ENCODE results near the gene RAP1A.
"Not testable (repeated sequence)": the region's sequence is repeated elsewhere in the genome, so short reads cannot be mapped to it uniquely, and the experiment has no call there.

RAP1A gene

DNA sequence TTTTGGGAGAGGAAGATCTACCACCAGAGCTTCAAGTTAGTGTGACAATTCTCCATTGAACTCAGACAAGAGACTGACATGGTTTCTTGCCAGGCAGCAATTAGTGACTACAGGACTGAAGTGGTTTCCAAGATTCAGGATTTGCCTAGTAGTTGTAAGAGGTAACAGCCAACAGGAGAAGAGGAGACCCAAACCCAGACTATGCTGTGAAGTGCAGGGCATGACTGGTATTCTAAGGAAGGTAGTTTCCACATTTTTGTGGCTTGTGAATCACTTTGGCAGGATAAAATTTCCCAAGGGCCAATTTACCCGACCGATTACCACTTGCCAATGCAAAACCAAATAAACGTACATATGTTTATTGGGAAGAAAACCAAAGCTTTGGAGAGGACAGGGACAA, 14.7 kb upstream of the RAP1A start:
- ATAC-seq (ENCODE audit: low read depth) = no peak
- no peaks in the 10 kb centered on the region for H3K27me3 Mint-ChIP-seq
- no peaks in the 10 kb centered on the region for H3K9me3 Mint-ChIP-seq
- H3K4me3 Mint-ChIP-seq = no peak overlapping the region
- no peaks in the 10 kb centered on the region for H3K36me3 Mint-ChIP-seq
- H3K27ac Mint-ChIP-seq = peak overlapping the region; percentile 69
- H3K4me1 Mint-ChIP-seq = peaks cover 49% of the 10 kb centered on the region
- no peak for DNase-seq (ENCODE audit: low spot score in 2 of 2)

DNA sequence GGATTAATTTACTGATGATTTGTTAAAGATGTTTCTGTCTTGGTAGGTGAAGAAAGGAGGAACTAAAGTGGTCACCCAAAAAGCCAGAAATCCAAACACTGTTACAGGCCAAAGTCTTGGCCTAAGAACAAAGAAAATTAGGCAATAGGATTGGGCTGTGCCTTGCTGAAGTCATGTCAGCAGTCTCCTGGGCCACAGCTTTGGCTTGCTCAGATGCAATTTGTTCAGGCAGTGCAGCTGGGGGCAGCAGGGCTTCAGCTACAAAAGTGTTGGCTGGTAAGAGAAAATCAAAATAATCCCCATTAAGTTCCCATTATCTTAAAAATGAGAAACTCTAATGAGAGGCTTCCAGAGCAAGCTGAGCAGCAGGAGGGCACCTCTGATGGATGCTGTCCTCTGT, 14.0 kb upstream of the RAP1A start:
- Mint-ChIP-seq H3K27ac (no peak overlapping the region), H3K4me1 (peaks cover 42% of the 10 kb centered on the region), H3K9me3 (no peaks in the 10 kb centered on the region), H3K4me3 (no peak overlapping the region), H3K27me3 (no peaks in the 10 kb centered on the region), H3K36me3 (no peaks in the 10 kb centered on the region)
- ATAC-seq (ENCODE audit: low read depth) (no peak), DNase-seq (ENCODE audit: low spot score in 2 of 2) (no peak)

DNA sequence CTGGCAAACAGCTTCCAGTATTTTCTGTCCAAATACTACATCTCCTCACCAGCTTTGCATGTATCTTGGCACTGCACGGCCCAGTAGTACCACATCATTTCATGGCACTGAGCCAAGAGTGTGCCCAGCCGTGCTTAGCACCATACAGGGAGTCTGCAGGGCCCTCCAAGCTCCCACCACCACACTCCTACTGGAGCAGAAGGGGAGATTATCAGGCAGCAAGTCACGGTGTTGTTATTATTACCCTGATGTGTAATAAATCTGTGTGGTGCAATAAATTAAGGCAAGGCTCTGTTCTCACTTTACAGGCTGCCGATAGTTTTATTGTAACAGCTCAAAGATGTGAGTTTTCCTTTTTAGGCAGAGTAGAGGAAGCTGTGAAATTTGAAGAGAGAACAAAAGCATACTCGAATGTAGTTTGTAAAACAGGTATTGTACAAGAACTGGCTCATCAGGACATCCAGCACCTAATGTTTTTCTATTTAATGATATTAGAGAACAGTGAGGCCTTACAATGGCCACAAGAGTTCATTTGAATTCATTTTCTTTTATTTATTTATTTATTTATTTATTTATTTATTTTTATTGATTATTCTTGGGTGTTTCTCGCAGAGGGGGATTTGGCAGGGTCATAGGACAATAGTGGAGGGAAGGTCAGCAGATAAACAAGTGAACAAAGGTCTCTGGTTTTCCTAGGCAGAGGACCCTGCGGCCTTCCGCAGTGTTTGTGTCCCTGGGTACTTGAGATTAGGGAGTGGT, 13.0 kb upstream of the RAP1A start:
- not testable (repeated sequence) for H3K4me3 Mint-ChIP-seq; H3K27ac Mint-ChIP-seq; DNase-seq (ENCODE audit: low spot score in 2 of 2); H3K36me3 Mint-ChIP-seq; H3K27me3 Mint-ChIP-seq; H3K9me3 Mint-ChIP-seq
- peak; percentile 47 for ATAC-seq (ENCODE audit: low read depth)
- peaks cover 35% of the 10 kb centered on the region for H3K4me1 Mint-ChIP-seq

DNA sequence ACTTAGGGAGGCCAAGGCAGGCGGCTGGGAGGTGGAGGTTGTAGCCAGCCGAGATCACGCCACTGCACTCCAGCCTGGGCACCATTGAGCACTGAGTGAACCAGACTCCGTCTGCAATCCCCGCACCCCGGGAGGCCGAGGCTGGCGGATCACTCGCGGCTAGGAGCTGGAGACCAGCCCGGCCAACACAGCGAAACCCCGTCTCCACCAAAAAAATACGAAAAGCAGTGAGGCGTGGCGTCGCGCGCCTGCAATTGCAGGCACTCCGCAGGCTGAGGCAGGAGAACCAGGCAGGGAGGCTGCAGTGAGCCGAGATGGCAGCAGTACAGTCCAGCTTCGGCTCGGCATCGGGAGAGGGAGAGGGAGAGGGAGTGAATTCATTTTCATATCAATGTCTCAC, 11.1 kb upstream of the RAP1A start:
- H3K27ac Mint-ChIP-seq, H3K27me3 Mint-ChIP-seq: not testable (repeated sequence)
- H3K4me1 Mint-ChIP-seq = peaks cover 20% of the 10 kb centered on the region

DNA sequence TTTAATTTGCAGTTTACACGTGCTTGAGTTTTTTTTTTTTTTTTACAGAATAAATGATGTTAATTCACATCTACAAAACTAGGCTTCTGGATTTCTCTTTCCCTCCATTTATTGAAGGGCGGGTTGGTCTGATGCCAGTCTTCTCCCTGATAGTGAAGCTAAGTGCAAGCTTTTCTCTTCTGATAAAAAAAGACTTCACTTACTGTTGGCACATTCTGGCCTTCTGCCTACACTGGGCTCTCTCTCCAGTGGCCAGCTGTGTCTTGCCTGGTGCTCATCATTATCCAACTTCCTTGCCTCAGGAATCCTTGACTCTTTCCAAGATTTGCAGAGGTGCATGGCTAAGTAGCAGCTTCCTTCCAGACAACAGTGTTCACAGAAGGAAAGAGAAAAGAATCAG, 7.6 kb upstream of the RAP1A start:
- Mint-ChIP-seq H3K9me3 (no peaks in the 10 kb centered on the region), H3K4me1 (peaks cover 17% of the 10 kb centered on the region), H3K36me3 (no peaks in the 10 kb centered on the region), H3K27ac (no peak overlapping the region), H3K4me3 (no peak overlapping the region), H3K27me3 (no peaks in the 10 kb centered on the region)
- ATAC-seq (ENCODE audit: low read depth) (no peak), DNase-seq (ENCODE audit: low spot score in 2 of 2) (no peak)

More for the DNA sequence above, 11.1 kb upstream of the RAP1A start:
- not testable (repeated sequence) for H3K9me3 Mint-ChIP-seq; ATAC-seq (ENCODE audit: low read depth); H3K36me3 Mint-ChIP-seq; H3K4me3 Mint-ChIP-seq; DNase-seq (ENCODE audit: low spot score in 2 of 2)

DNA sequence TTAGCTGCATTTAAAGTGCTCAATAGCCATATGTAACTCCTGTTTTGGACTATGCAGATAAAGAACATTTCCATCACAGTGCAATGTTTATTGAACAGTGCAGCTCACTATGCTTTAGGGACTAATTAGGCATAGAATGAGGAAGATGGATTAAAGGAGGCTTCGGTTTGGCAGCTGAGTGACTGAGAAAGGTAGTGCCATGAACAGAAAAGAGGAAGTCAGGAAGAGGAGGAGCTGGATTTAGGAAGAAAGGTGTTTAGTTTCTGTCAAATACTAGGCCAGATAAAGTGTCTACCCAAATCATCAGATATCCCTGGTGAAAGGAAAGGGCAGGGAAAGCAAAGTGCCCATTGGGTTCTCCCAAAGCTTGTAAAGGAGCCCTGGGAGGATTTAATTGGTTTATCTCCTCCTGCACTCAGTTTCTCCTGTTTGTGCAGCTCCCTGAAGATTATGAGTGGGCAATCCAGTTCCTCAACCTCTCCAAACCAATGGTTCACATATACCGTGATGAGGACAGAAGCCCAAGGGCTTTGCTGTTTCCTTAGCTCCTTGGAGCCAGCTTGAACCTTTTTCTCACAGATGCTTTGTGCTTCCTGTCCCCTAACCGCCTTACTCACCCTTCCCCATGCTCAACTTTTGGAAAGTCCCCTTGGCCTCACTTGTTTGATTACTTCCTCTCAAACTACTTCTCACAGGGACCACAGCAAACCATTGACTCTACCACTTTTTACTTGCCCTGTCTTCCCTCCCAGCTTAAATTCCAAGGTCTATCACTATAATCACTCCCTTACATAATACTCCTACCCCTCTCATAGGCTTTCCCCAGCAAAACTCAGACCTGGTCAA, 3.5 kb upstream of the RAP1A start:
- ATAC-seq (ENCODE audit: low read depth) (peak; percentile 66), DNase-seq (ENCODE audit: low spot score in 2 of 2) (peak in 1 of 2 donors; percentile 56)
- Mint-ChIP-seq H3K4me1 (peaks cover 39% of the 10 kb centered on the region), H3K4me3 (peak overlapping the region; percentile 61), H3K9me3 (no peaks in the 10 kb centered on the region), H3K27ac (peak overlapping the region; percentile 66), H3K27me3 (no peaks in the 10 kb centered on the region), H3K36me3 (no peaks in the 10 kb centered on the region)

DNA sequence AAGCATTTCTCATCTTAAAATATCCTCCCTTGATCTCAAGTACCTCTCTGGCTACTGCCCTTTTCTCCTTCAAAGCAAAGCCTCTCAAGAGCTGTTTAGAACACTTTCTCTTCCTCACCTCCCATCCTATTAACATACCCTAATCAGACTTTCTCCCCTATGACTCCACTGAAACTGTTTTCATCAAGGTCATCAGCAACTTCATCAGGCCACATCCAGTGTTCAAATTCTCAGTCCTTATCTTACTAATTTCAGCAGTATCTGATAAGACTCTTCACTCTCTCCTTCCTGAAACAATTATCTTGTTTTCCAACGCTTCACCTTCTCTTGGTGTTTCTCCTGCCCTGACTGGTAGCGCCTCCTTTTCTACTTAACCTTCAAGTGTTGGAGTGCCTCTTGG, 1.5 kb upstream of the RAP1A start:
- Mint-ChIP-seq H3K27ac (peak overlapping the region; percentile 69), H3K36me3 (peaks cover 1% of the 10 kb centered on the region), H3K4me3 (peak overlapping the region; percentile 46), H3K9me3 (no peaks in the 10 kb centered on the region), H3K4me1 (peaks cover 56% of the 10 kb centered on the region), H3K27me3 (no peaks in the 10 kb centered on the region)
- ATAC-seq (ENCODE audit: low read depth) = no peak
- DNase-seq (ENCODE audit: low spot score in 2 of 2) = no peak

DNA sequence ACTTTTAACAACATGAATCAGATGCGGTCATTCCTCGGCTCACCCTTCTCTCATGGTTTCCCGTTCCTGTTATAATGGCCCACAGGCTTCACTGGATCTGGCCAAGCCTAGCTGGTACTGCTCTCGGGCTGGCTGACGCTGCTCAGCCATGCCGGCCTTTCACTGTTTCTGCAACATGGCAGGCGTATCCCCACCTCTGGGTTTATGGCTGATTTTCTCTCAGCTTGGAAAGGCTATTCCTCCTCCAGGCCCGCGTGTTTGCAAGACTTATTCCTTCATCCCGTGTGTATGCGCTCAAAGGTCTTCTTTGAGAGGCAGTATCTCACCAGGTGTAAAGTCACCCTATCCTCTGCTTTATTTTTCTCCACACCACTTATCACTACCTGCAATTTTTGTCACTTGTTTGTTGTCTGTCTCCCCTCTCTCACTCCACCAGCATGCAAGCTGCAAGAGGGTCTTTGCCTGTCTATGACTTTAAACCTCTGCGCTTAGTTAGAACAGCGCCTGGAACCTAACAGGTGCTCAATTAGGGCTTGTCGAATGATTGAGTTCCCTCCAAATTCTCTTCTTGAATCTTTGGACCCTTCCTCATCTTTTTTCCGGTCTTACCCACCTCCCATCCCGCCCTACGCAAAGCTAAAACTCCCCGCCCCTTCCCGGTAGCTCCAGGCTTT, 491 bp upstream of the RAP1A start:
- Mint-ChIP-seq H3K36me3 (peaks cover 4% of the 10 kb centered on the region), H3K9me3 (no peaks in the 10 kb centered on the region), H3K4me3 (peak overlapping the region; percentile 80), H3K4me1 (peaks cover 63% of the 10 kb centered on the region), H3K27ac (peak overlapping the region; percentile 95), H3K27me3 (no peaks in the 10 kb centered on the region)
- no peak for ATAC-seq (ENCODE audit: low read depth)
- no peak for DNase-seq (ENCODE audit: low spot score in 2 of 2)

DNA sequence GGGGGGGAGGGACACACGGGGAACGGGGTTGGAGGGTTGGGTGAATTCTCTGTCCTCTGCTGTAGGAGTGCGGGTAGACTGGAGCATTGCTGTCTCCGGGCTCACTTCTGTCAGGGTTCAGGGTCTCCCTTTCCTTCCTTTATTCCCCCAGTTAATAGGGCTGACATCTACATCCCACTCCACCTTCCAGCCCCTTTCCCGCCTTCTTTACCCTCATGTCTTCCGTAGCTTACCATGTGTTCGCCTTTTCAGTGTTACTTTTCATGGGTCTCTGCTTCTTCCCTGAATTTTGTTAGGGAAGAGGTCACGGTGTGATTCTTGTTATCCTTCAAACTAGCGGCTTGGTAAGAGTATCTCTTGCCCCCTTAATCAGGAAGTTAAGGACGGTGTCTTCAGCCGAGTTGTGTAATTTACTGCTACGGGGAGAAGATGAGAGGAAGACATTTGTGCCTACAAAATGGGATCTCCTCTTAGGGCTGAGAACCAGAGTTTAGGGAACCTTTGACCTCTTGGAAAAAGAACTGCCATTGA, 917 bp downstream of the RAP1A start:
- DNase-seq (ENCODE audit: low spot score in 2 of 2) (no peak), ATAC-seq (ENCODE audit: low read depth) (no peak)
- Mint-ChIP-seq H3K4me3 (peak overlapping the region; percentile 99), H3K27me3 (no peaks in the 10 kb centered on the region), H3K9me3 (no peaks in the 10 kb centered on the region), H3K36me3 (peaks cover 4% of the 10 kb centered on the region), H3K27ac (peak overlapping the region; percentile 95), H3K4me1 (peaks cover 60% of the 10 kb centered on the region)

DNA sequence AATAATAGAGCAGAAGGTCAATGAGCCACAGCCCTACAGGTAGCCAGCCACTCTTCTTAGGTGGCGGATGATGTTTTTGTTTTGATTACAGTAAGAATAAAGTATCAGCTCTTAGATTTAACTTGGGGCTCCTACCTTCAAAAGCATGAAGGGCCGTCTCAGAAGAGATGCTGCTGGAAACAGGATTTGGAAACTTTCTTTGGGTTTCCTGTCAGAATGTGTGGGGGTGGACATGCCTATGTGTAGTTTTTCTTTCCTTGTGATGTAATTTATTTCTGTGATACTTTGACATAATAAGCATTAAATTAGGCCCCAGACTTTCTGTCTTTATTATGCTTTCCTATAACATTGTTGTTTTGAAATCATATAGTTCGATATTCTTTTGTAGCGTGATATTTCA, 1.5 kb downstream of the RAP1A start:
- Mint-ChIP-seq H3K27me3 (no peaks in the 10 kb centered on the region), H3K36me3 (peaks cover 4% of the 10 kb centered on the region), H3K27ac (peak overlapping the region; percentile 95), H3K9me3 (no peaks in the 10 kb centered on the region), H3K4me3 (peak overlapping the region; percentile 99), H3K4me1 (peaks cover 61% of the 10 kb centered on the region)
- ATAC-seq (ENCODE audit: low read depth) = no peak
- DNase-seq (ENCODE audit: low spot score in 2 of 2) = no peak

DNA sequence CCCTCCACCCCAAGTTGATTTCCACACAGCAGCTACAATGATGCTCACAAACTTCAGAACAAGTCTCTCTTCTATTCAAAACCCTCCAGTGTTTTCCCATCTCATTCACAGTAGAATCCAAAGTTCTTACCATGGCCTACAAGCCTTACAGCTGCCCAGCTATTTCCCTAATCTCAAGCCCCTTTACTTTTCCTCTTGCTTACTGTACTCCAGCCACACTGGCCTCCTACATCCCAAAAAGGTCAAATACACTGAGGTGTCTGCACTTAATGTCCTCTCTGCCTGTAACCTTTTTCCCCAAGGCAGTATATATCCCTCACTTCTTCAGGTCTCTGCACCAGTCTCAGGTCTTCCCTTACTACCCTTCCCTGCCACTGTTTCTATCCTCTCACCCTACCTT, 2.6 kb downstream of the RAP1A start:
- H3K9me3 Mint-ChIP-seq = no peaks in the 10 kb centered on the region
- H3K4me3 Mint-ChIP-seq = peak overlapping the region; percentile 99
- peaks cover 4% of the 10 kb centered on the region for H3K36me3 Mint-ChIP-seq
- DNase-seq (ENCODE audit: low spot score in 2 of 2) (no peak), ATAC-seq (ENCODE audit: low read depth) (no peak)
- H3K4me1 Mint-ChIP-seq = peaks cover 56% of the 10 kb centered on the region
- H3K27me3 Mint-ChIP-seq = no peaks in the 10 kb centered on the region
- H3K27ac Mint-ChIP-seq = peak overlapping the region; percentile 95

DNA sequence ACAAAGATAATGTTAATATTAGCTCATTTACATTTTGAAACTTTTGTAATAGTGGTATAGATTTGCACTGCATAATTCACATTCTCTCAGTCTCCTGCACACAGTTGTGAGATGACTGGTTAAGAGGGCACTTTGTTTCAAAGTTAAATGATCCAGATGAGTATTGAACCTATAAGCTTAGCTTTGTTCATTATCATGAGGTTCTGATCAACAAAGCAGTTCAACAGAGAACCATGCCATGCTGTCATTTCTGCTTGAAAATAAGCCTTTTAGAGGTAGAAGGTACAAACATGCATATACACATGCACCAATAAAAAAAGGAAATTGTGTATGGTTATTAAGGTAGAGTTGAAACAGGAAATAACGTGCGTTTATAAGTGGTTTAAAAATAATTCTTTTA, 4.8 kb downstream of the RAP1A start:
- Mint-ChIP-seq H3K27ac (peak overlapping the region; percentile 60), H3K4me1 (peaks cover 53% of the 10 kb centered on the region), H3K27me3 (no peaks in the 10 kb centered on the region), H3K4me3 (peak overlapping the region; percentile 31), H3K36me3 (peaks cover 4% of the 10 kb centered on the region), H3K9me3 (no peaks in the 10 kb centered on the region)
- ATAC-seq (ENCODE audit: low read depth) = peak; percentile 19
- no peak for DNase-seq (ENCODE audit: low spot score in 2 of 2)

DNA sequence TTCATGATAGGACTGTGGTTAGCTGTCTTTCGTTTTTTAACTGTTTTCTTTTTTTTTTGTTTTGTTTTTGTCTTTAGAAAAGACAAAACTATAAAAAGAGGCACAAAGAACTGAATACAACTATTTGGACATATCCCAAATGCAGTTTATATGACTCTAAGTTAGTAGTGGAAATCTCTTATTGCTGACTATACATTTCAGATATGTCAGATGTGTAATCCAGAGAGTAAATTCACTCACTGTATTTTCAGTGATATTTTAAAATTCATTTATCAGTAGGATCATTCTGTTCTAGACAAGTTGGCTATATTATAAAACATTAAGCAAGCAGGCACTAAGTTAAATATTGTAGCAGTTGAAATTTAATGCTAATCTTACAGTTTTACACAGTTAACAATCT, 5.7 kb downstream of the RAP1A start:
- no peak overlapping the region for H3K4me3 Mint-ChIP-seq
- no peak for DNase-seq (ENCODE audit: low spot score in 2 of 2)
- no peaks in the 10 kb centered on the region for H3K9me3 Mint-ChIP-seq

DNA sequence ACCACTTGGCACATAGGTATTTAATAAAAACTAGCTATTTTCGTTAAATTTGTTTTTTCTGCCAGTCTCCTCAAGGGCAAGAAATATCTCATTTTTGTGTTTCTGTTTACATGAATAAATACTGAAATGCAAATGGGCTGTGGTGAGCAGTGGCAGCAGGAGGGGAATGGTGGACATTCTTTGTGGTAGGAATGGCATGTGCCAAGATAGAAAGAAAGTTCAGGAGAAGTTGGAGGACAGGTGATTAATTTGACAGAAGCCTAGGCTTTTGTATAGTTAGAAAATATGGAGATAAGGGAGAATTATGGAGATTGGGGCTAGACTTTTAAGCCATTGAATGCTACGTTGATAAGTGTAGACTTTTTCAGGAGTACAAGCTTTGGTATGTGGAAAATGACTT, 8.6 kb downstream of the RAP1A start:
- ATAC-seq (ENCODE audit: low read depth) (no peak), DNase-seq (ENCODE audit: low spot score in 2 of 2) (no peak)
- Mint-ChIP-seq H3K9me3 (no peaks in the 10 kb centered on the region), H3K27ac (peak overlapping the region; percentile 57), H3K27me3 (no peaks in the 10 kb centered on the region), H3K4me3 (peak overlapping the region; percentile 65), H3K36me3 (peaks cover 4% of the 10 kb centered on the region), H3K4me1 (peaks cover 49% of the 10 kb centered on the region)

More for the DNA sequence above, 5.7 kb downstream of the RAP1A start:
- Mint-ChIP-seq H3K36me3 (peaks cover 4% of the 10 kb centered on the region), H3K27ac (peak overlapping the region; percentile 77), H3K27me3 (no peaks in the 10 kb centered on the region), H3K4me1 (peaks cover 55% of the 10 kb centered on the region)
- no peak for ATAC-seq (ENCODE audit: low read depth)
